NCI-H2196 (cell line): Measurements from ENCODE around the gene AREL1.

Experiments used
- DNase-seq: peaks from one replicate; lab custom pipeline; 2025; ENCODE audit not compliant: unreplicated experiment; lab: John Stamatoyannopoulos, UW

Gene AREL1

DNA sequence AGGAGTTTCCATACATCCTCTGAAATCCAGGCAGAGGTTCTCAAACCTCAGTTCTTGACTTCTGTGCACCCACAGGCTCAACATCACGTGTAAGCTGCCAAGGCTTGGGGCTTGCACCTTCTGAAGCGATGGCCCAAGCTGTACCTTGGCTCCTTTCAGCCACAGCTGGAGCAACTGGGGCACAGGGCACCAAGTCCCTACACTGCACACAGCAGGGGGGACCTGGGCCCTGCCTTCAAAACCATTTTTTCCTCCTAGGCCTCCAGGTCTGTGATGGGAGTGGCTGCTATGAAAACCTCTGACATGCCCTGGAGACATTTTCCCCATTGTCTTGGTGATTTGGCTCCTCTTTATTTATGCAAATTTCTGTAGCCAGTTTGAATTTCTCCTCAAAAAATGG lies 10.6 kb downstream of the AREL1 start:
- DNase-seq = no peak

DNA sequence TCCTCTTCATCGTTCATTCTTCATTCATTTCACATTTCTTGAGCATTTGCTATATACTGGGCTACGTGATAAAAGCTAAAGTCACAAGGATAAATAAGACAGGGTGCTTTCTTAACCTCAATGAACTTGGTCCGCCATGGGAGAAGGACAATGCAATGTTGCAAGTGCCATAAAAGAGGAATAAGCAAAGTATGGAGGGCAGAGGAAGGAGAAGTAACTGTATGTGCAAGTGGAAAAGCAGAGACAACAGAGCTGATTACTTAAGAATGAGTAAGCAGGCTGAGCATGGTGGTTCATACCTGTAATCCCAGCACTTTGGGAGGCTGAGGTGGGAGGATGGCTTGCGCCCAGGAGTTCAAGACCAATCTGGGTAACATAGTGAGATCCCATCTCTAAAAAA lies 14.4 kb downstream of the AREL1 start:
- DNase-seq = no peak

DNA sequence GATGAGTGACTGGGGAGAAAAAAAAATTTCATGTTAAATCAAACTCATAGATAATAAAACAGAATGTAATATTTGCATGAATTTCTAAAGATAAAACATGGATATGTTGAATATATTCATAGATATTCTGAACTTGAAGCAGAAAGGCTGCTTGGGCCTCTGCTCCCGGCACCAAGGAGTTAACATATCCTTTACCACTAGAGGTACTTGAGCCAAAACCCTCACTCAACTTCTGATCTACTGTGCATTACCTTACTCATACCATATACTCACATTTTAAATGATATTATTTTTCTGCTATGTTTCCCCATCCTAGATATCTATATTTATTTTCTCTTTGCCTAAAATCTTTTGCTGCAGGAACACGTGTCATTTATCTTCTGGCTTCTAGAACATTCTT lies 14.9 kb downstream of the AREL1 start:
- DNase-seq = no peak

DNA sequence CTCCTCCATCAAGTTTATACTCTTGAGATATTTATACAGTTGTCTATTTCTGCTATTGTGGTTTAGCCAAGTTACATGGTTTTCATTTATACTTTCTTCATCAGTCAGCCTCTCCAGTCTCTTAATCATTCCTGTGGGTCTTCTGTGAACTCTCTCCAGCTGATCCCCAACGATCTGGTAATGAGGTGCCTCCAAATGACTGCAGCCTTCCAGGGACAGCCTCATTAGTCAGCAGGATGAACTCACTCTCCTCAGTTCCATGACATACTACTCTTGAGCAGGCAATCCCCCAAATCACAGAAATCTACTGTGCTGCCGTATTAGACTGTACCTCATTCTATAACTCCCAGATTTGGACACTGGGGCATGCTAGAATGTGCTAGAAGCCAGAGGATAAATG lies 15.3 kb downstream of the AREL1 start:
- no peak for DNase-seq

DNA sequence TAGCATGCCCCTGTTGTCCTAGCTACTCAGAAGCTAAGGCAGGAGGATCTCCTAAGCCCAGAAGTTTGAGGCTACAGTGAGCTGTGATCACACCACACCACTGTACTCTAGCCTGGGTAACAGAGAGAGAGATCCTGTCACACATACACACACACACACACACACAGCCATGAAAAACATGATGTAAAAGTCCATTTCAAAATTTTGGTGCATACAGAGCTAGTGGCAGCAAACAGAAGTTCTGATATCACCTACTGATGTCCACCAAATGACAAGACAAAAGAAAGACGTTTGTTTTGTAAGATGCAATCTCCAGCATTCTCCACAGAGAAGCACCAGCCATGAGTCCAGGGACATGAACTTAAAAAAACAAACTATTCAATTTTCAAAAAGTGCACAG lies 15.9 kb downstream of the AREL1 start:
- no peak for DNase-seq

DNA sequence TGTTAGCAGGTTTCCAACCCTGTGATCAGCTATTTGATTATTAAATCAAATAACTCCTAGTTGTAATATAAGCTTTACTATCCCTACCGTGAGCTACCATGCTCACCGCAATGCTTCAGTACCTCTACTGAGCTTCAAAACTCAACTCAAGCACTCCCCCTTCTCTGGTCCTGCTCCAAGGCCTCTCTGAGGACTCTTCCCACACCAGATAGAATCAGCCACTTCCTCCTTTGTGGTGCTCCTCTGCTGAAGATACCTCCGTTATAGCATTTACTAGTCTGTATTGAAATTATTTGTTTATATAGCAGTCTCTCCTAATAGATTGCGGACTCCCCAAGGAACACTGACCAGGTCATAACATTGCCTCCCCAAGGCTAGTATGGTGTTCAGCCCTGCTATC lies 17.5 kb downstream of the AREL1 start:
- DNase-seq = no peak

DNA sequence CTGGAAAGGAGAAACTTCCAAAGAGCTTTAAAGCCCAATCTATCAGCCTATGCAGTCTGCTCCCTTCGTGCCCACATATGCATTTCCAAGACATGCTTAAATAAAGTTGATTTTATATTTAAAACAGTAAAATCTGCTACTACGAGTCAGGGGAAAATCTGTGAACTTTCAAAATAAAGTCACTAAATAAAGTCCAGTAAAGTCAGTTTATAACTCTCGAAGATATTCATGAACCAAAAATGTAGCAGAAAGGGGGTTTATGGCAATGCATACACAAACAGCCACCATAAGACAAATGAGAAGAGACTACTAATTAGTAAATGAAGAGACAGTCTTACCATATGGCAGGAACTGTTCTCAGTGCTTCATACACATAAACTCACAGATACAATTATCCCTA lies 19.7 kb downstream of the AREL1 start:
- no peak for DNase-seq

DNA sequence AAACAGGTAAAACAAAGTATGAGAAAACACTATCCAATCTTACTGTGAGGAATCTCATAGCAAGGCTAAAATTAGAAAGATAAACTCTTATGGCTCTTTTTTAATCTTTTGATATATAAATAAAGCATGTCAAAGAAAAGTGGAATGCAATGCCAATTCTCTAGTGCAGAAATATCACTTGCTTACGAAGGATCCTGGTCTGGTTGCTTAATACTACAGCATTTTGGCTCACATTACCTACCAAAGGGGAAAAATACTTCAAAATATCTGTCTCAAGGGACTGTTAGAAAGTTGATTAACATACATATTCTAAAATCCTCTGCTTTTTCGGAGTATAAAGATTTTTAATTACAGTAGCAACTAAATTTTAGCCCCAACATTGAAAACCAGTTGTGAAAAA lies 21.4 kb downstream of the AREL1 start:
- no peak for DNase-seq

DNA sequence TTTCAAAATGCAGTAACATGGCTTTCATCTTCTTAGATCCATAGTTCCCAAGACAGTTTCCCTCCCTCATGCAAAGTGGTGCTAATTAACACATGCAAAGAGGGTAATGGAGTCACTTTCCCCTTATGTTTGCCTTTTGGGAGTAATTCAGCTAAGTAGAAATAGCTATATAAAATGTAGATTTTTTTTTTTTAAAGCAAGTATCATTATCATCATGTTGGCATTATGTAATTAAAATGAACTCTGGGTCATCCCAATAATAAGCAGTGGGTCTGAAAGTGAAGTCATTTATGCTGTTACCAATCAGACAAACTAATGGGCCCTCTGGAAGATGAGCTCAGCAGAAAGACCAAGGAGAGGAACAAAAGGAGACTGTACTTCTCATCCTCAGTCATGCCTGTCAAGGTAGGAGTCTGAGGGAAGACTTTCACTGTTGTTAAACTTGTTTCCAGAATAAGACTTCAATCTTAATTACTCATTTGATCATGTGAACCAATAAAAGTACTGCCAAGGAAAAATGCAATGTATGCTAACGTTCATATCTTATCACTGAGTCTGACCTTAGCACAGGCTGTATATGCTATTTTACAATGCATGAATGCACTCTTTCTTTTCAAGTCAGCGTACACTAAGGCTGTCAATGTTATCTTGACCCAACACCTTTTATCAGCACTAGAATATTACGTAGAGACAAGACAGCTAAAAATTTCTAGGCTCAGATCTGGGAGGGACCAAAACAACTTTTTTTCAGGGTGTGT lies 26.8 kb downstream of the AREL1 start:
- DNase-seq = no peak

DNA sequence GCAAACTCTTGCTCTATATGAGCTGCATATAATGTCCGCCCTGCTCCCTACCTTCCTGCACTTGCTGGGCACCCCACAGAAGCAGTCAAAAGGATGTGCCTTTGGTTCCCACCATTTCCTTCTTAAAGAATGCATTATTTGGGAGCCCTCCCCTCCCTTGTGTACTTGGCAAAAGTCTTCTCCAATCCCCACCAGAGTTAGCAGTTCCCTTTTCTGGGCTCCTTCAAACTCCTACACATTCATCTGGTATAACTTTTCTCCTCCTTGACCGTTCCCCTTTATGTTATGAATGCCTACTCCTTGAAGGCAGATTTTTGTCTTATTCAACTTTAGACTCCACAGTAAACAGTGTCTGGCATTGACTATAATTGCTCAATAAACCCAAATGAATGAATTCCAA lies 27.8 kb downstream of the AREL1 start:
- DNase-seq = no peak

DNA sequence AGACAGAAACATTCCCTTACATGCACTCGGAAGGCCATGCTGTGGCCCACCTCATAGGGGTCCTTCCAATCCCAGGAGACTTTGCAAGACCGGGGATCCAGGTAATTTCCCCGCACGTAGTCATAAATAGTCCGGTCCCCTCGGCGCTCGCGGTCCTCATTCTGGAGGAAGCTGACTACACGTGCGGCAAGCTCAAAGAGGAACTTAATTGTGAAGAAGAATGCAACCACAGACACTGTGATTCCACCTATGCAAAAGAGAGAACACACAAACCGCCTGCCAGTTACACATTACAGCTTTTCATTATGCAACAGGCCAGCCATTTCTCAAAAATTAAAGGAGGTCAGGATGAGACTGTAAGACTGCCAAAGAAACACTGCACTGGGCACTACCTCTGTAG lies 28.4 kb downstream of the AREL1 start:
- DNase-seq = no peak

DNA sequence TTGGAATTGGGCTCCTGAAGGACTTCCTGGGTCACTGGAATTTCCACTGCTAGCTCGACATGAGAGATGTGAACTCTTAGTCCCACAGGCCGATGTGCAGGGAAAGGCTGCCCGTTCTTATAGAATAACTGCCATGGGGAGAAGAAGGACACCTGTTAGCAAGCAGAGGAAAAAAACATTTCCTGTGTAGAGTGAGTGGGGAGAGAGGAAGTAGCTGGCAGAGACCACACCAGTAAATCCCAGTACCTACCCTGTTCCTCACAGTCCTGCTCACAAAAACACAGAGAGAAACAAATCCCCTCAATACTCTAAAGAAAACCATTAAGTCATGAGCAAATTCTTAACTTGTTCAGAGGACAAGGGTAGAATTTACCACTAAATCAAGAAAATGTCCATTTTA lies 29.5 kb downstream of the AREL1 start:
- no peak for DNase-seq

DNA sequence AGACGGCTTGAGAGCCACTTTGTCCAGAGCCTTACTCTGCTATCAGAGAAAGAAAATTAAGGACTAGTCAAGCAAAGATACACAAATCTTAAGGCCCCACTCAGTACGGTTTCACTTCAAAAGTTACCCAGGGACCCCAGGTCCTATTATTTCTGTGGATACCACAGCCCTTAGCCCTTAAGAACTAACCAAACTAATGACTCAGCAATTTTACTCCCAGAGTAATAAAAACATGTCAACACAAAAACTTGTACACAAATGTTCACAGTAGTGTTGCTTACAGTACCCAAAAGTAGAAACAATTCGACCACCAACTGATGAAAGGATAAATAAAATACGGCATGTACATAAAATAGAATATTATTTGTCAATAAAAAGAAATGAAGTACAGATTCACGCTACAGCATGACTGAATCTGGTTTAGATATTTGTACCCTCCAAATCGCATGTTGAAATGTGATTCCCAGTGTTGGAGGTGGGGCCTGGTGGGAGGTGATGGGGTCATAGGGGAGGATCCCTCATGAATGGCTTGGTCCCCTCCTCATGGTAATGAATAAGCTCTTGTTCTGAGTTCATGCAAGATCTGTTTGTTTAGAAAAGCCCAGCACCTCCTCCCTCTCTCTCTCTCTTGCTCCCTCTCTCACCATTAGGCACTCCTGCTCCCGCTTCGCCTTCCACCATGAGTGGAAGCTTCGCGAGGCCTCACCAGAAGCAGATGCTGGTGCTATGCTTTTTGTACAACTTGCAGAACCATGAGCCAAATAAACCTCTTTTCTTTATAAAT lies 30.5 kb downstream of the AREL1 start:
- no peak for DNase-seq

DNA sequence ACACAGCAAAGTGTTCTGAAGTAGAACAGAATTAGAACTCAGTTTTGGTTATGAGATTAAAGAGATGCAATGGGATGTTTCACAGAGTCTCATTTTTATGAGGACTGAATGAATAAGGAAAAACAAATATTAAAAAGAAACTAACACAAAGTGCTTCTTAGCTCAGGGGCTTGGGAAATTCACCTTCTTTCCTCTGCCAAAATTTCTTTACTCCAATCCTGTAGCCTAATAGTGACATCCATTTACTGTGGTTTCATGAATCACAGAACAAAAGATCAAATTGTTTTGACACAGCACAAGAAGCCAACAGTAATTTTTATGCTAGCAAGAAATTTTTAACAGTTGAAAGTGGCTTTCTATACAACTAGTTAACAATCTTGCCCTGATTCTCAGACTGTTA lies 37.7 kb downstream of the AREL1 start:
- no peak for DNase-seq

DNA sequence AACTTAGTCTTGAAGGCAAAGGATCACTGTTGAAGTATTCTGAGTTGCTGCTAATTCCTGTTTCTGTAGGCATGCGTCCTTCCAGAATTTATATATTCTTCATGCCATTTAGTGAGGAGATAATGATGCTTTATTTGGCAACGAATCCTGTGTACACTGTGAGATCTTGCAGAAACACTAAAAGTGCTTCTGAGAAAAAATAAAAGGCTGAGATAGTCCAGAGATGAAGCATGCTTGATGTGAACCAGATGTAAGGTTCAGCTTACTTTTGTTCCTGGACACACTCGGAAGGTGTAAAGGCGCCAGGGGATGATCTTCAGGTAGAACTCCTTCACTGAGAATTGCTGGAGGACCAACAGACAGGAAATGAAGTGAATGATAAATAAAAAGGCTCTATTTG lies 39.1 kb downstream of the AREL1 start:
- DNase-seq = no peak

DNA sequence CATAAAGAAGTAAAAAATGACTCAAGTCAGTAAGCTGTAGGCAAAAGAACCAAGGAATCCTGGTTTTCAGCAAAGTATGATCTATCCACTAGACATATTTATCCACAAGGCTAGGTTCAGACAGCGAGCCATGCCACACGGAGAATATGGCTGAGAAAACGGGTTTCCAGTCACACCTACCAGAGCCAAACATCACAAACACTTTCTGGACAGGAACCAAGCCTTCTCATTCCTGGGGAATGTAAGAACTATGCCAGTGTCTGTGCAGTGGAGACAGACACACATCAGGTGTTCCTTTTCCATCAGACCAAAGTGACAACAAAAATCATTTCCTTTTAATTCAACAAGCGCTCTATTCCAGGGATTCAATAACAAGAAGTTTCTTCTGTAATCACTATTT lies 41.1 kb downstream of the AREL1 start:
- DNase-seq = no peak

DNA sequence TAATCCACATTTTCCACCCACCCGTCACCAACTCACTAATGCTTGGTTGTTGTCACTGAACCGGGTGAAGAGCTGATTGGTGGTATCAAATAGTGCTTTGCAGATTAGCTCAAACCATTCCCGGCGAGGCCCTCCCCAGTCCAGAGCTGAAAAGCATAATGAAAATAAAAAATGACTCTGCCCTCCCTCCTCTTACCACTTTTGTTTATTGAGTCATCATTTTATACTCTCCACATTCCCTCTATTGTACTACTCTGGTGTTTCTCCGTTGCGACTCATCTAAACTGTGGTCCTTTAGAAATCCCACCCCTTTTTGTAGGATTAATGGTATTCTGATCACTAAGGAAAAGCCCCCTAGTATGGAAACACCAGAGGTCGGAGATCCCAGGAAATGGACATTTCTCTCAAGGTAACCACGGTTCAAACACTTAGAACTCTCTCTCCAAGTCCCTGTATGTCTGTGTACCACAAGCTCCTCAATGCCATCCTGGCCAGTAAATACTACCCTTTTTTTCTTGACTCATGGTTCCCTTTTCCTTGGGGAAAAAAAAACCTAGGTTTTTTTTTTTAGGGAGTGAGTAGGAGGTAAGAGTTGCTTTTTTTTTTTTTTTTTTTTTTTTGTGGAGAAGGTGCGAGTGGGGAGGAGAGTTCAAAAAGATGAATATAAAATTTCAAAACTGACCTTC lies 42.0 kb downstream of the AREL1 start:
- DNase-seq = no peak

DNA sequence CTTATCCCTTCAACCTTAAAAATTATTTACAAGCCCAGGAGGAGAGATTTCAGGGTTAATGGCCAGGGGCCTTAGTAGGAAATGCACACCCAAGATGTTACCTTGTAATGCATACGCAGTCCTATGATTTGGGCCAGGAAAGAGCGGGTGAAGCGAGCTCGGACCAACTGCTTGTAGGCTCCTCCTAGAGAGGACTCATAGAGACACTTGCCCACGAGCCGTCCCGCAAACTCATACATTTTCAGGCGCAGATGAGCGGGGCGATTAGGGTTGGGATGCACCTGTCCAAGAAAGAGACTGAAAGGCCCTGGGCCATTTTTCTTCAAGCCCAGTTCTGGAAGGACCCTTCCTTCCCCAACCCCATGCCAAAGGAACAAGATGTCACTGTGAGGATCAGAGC lies 43.0 kb downstream of the AREL1 start:
- no peak for DNase-seq

DNA sequence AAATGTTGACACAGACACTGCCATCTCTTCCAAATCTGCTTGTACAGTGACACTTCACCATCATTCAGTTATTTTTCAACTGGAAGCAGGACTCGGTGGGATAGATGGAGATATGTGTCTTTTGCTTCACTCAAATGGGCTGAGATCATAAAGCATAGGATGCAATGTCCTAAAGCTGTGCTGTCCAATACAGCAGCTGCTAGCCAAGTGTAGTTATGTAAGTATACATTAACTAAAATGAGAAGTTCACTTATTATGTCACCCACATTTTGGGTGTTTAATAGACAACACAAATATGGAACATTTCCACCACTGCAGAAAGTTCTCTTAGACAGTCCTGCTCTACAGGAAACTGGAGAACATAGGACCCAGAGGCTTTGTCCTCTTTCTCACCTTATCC lies 43.6 kb downstream of the AREL1 start:
- DNase-seq = no peak

DNA sequence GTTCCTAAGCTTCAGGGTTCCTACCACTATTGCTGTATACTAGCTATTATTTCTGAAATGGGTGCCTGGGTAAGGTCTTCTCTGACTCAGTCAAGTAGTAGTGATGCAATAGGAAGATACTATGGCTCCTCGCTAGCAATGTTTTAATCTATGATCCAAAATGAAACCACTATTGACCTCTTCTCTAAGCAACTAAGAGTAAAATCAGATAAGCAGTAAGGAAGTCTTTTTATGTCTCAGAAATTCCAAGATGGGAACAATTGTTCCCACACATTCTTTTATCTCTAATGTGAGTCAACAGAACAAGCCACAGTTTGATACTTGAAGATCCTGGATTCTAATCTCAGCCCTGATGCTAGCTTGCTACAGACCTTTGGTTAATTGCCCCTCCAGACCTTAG lies 45.1 kb downstream of the AREL1 start:
- DNase-seq = no peak

DNA sequence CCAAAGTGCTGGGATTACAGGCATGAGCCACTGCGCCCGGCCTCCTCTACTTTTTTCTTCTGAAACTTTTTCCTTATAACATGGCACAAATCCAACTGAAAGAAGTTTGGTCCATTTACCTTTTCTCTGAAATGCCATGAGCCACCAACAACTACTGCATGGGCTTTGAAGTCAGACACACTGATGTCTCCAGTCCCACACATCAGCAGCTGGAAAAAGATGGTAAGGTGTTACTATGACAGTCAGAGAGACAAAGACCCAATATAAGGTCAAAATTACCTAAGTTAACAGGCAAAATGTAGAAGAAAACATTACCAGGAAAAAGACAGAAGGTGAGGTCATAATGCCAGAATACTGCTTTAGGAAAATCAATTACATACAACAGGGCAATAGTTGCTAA lies 48.2 kb downstream of the AREL1 start:
- no peak for DNase-seq

DNA sequence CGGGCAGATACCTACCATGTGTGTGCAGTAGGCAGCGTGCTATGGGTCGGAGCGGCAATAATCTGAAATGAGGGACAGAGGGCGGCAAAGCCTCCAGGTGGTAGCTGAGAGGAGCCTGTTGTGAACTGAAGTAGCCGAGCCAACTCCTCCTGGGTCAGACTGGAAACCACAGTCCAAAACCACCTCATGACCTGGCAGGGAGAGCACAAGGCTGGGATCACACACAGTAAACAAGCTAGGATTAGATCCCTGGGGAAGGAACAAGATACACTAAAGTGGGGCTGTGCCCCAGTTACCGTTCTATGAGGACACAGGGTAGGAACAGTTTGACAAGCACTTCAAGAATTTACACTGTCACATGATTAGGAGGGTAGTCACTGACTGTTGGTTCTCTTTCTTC lies 49.0 kb downstream of the AREL1 start:
- no peak for DNase-seq
